Testis (tissue), 3 donors: ENCODE data around the gene RABGAP1L. TPM values are rescaled to one million over a fixed set of nuclear protein-coding genes. Genes with fewer than 3 reads are reported as not detected.

ENCODE experiments used
- DNase-seq: peaks from one replicate; pipeline ENCODE4 v3.0.0-alpha.2; 2019
- H3K27ac ChIP-seq, 2 donors: fragments of 200-600 bp; sonication (generic); one replicate each; pipeline ENCODE4 v1.5.1; 2019
- H3K27me3 ChIP-seq: fragments of 200-600 bp; sonication (generic); one replicate; pipeline ENCODE4 v1.5.1; 2019
- H3K36me3 ChIP-seq: fragments of 200-600 bp; sonication (generic); one replicate; pipeline ENCODE4 v1.5.1; 2017; ENCODE audit warnings: low read depth; ENCODE audit errors: missing control alignments
- H3K4me1 ChIP-seq: fragments of 200-600 bp; sonication (generic); one replicate; pipeline ENCODE4 v1.5.1; 2019
- H3K4me3 ChIP-seq, 2 donors: fragments of 200-600 bp; sonication (generic); one replicate each; pipeline ENCODE4 v1.5.1; 2017 to 2019
- H3K9me3 ChIP-seq: fragments of 200-600 bp; sonication (generic); one replicate; pipeline ENCODE4 v1.5.1; 2017
- POLR2A ChIP-seq: fragments of 450-650 bp; IDR thresholded peaks from one replicate; pipeline ENCODE4 v1.6.1; 2017; ENCODE audit warnings: antibody characterized with exemption, mild to moderate bottlenecking, moderate library complexity
- WGBS, 2 donors: methylation state at CpG; one replicate each; pipeline ENCODE4 v1.1.5; 2018; 5-methylcytosine and 5-hydroxymethylcytosine counted together
- intact Hi-C: fragments of 100-400 bp; cut with DNase I; formaldehyde crosslinking; loops from one replicate; pipeline ENCODE4 v1.15.1; 2023; ENCODE audit warnings: low total_unique reads
- polyA plus RNA-seq: library from polyadenylated mRNA; stranded (reverse); fragments of 350-450 nt; fragmentation: Illumina TruSeq; extraction: RNeasy Lipid Tissue Mini Kit (QIAGEN cat#74804); gene quantifications from one replicate; pipeline ENCODE4 v1.2.3, GENCODE V29; 2014; ENCODE audit warnings: low read depth, low replicate concordance; ENCODE audit not compliant: insufficient read depth
- total RNA-seq, 2 donors: library from RNA; depleted of rRNA; stranded (reverse); fragments of >200 nt; gene quantifications; one replicate each; pipeline ENCODE4 v1.2.3, GENCODE V29; 2016
- TF ChIP-seq, protein P1 (sequence below), 3 experiments: fragments of 450-650 bp in 2 of 3; fragments of 200-600 bp in 1 of 3; sonication (generic) in 1 of 3; IDR thresholded peaks; one replicate each; pipeline ENCODE4 v1.5.1; 2016 to 2019; ENCODE audit warnings: antibody characterized with exemption in 3 of 3, mild to moderate bottlenecking in 2 of 3, moderate library complexity in 1 of 3

RABGAP1L gene
- total and polyA plus RNA-seq, 3 donors from 2014 or later: 40.5 to 53.1 (median 49.5) TPM

DNA sequence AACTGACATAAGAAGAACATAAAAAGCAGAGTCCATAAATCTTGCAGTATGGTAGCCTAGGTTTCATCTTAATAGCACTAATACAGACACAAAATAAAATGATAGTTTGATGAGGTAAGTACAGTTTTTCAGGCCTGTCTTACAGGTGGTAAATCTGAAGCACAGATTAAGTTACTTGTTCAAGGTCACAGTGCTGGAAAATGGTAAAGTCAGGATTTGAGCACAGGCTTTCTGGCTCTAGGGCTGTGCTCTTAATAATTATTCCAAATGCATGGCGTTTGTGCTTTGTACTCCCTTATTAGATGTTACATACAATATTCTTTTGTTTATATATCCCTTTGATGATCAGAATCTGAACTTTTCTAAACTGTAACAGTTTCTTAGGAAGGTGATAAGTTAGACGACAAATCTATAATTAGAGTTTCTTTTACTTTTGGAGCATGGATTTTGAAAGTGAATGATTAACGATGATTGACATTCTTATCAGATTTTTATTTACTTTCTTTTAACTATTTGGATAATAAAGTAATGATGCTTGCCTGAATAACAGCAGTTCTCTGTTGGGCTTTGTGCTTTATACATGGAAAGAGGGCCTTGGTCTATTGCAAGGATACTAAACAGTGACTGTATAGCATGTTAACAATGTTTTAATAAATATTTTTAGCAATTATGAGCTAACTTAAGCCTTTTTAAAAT is 738.9 kb downstream of the RABGAP1L start:
- intact Hi-C loops: no loop called here
- no peak overlapping the region for H3K27ac ChIP-seq
- DNase-seq: no peak
- H3K4me3 ChIP-seq: no peak overlapping the region
- TF ChIP-seq, protein P1, sequence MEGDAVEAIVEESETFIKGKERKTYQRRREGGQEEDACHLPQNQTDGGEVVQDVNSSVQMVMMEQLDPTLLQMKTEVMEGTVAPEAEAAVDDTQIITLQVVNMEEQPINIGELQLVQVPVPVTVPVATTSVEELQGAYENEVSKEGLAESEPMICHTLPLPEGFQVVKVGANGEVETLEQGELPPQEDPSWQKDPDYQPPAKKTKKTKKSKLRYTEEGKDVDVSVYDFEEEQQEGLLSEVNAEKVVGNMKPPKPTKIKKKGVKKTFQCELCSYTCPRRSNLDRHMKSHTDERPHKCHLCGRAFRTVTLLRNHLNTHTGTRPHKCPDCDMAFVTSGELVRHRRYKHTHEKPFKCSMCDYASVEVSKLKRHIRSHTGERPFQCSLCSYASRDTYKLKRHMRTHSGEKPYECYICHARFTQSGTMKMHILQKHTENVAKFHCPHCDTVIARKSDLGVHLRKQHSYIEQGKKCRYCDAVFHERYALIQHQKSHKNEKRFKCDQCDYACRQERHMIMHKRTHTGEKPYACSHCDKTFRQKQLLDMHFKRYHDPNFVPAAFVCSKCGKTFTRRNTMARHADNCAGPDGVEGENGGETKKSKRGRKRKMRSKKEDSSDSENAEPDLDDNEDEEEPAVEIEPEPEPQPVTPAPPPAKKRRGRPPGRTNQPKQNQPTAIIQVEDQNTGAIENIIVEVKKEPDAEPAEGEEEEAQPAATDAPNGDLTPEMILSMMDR (IDR thresholded peaks at IDR 0.05): no peak
- no peak for TF ChIP-seq POLR2A
- 64 to 80% methylated on average over 3 of the region's 3 CpGs for WGBS, 2 donors
- H3K9me3 ChIP-seq: no peaks in the 10 kb centered on the region
- no peaks in the 10 kb centered on the region for H3K36me3 ChIP-seq
- H3K27me3 ChIP-seq: no peaks in the 10 kb centered on the region
- H3K4me1 ChIP-seq: no peaks in the 10 kb centered on the region

DNA sequence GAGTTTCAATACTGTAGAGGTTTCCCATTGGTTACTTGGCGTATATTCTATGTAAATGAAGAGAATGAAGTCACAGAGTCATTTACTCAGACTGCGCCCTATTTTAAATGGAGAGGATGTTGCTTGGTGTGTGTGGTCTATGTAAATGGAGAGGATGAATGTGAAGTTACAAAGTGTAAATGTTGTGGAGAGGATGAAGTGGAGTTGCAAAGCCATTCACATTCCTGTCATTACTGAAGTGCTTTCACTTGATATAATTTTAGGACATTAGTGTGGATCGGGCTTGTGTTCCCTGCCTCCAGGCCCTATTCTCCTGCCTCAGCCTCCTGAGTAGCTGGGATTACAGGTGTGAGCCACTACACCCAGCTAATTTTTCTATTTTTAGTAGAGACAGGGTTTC is 741.0 kb downstream of the RABGAP1L start:
- intact Hi-C loops: no loop called here
- no peak overlapping the region for H3K27ac ChIP-seq
- no peaks in the 10 kb centered on the region for H3K36me3 ChIP-seq
- H3K27me3 ChIP-seq: no peaks in the 10 kb centered on the region
- DNase-seq: no peak
- WGBS, 2 donors: 93 to 95% methylated on average over 3 of the region's 3 CpGs
- TF ChIP-seq POLR2A: no peak
- no peak overlapping the region for H3K4me3 ChIP-seq
- H3K4me1 ChIP-seq: no peaks in the 10 kb centered on the region
- no peaks in the 10 kb centered on the region for H3K9me3 ChIP-seq

DNA sequence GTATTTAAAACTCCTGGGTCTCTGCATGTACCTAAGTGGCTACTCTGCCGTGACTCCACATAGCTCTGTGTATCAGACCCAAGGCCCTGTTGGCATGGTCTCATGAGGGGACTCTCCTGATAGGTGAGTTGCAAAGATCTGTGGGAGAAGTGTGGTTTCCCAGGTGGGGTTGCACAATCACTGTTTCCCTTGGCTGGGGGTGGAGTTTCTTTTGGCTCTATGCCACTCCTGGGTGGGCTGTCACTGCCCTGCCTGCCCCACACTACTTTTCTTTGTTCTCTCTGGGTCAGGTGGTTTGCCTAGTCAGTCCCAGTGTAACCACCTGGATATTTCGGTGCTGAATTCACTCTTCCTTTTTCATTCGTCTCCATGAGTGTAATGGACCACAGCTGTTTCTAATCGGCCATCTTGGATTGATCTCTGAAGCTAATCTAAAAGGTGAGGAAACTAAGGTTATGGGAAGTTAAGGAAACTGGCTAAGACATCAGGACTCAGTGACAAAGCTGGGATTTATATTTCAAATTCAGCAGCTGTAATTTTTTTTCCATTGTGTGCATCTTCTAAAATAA is 743.3 kb downstream of the RABGAP1L start:
- H3K27ac ChIP-seq: no peak overlapping the region
- no peak for DNase-seq
- H3K9me3 ChIP-seq: no peaks in the 10 kb centered on the region
- WGBS, 2 donors: 82 to 96% methylated on average over 4 of the region's 4 CpGs
- intact Hi-C loops: no loop called here
- TF ChIP-seq, protein P1 (IDR thresholded peaks at IDR 0.05): no peak
- TF ChIP-seq POLR2A: no peak
- H3K27me3 ChIP-seq: no peaks in the 10 kb centered on the region
- no peaks in the 10 kb centered on the region for H3K4me1 ChIP-seq
- no peak overlapping the region for H3K4me3 ChIP-seq
- H3K36me3 ChIP-seq: no peaks in the 10 kb centered on the region

DNA sequence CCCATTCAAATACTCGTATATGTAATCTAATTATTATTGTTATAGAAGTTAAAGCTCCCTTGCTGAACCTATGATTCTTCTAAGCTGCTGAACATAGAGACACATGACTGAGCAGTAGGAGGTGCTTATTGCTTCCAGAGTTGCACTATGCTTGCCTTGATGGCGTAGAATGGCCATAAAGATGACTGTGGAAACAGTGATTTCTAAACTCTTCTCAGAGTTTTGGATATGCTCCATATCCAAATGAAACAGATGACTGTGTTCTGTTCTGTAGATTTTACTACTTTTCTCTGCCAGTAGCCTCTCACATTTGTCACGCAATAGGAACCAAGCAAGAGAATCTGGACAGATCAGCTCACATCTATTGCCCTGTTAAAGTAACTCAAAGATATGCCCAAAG is 752.3 kb downstream of the RABGAP1L start:
- Histone ChIP-seq H3K9me3 (no peaks in the 10 kb centered on the region), H3K27me3 (no peaks in the 10 kb centered on the region), H3K36me3 (no peaks in the 10 kb centered on the region), H3K4me1 (peaks cover 5% of the 10 kb centered on the region), H3K4me3 (no peak overlapping the region), H3K27ac (no peak overlapping the region)
- TF ChIP-seq POLR2A: no peak
- TF ChIP-seq, protein P1 (IDR thresholded peaks at IDR 0.05): no peak
- DNase-seq: no peak
- intact Hi-C loops: no loop called here
- WGBS, 2 donors: 75 to 81% methylated on average over 3 of the region's 3 CpGs

DNA sequence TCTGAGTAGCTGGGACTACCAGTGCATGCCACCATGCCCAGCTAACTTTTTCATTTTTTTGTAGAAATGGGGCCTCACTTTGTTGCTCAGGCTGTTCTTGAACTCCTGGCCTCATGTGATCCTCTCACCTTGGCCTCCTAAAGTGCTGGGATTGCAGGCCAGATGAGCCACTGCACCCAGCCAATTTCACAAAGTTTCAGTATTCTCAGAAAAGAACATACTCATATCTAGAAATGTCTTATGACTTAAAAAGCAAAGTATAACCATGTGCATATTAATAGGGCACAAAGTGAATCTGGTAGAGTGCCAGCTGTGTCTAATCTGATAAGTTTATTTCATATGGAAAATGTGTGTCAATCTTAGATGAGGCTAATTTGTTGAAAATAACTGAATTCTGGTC is 752.9 kb downstream of the RABGAP1L start:
- intact Hi-C loops: no loop called here
- Histone ChIP-seq H3K36me3 (no peaks in the 10 kb centered on the region), H3K4me3 (no peak overlapping the region), H3K9me3 (no peaks in the 10 kb centered on the region), H3K27me3 (no peaks in the 10 kb centered on the region), H3K4me1 (peaks cover 5% of the 10 kb centered on the region), H3K27ac (no peak overlapping the region)
- TF ChIP-seq, protein P1 (IDR thresholded peaks at IDR 0.05): no peak
- no peak for TF ChIP-seq POLR2A
- no peak for DNase-seq
